GM12892 (cell line): ENCODE results near the gene TOP3B.

Source experiments
- POLR2A ChIP-seq: IDR thresholded peaks from 2 replicates; pipeline ENCODE4 v1.6.1; 2011; ENCODE audit warnings: low read depth, low read length, control low read depth
- POLR2AphosphoS5 ChIP-seq: IDR thresholded peaks from 2 replicates; pipeline ENCODE4 v1.6.1; 2011; ENCODE audit warnings: low read depth, low read length, control low read depth
- TAF1 ChIP-seq: IDR thresholded peaks from 2 replicates; pipeline ENCODE4 v1.6.1; 2011; ENCODE audit warnings: low read depth, mild to moderate bottlenecking, control low read depth, low read length, borderline replicate concordance

DNA sequence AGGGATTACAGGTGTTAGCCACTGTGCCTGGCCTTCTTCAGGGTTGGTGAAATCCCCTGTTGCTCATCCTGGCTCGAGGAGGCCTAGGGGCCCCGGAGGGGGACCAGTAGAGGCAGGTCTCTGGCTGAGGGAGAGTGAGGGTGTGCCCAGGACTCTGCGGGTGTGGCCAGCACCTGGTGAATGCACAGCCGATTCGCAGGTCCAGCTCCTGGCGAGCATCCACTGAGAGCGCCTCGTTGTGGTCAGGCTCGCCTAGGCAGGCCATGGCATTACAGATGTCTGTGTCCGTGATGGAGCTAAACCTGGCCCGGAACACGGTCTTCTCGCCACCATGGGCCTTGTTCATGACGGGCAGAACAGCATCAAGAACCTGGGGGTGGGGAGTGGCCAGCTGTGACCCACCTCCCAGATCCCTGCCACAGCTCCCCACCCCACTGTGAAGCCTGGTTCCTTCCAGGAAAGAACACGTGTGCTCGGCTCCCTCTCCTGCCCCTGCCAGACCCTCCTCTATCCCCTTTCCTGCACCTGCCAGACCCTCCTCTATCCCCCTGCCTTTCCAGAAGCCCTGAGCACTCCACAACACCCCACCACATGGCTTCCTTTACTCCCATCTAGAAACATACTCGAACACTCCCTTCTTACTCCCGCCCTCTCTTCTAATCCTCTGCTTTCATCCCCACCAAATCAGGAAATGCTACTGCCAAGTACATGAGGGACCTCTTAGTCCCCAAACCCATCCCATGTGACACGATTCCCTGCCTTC lies 12.4 kb downstream of the TOP3B start:
- no peak for TF ChIP-seq POLR2AphosphoS5
- TF ChIP-seq POLR2A = no peak
- no peak for TF ChIP-seq TAF1
